HG02678 (cell line): Measurements from ENCODE around the gene GJA8.
"Not testable (repeated sequence)": the region's sequence is repeated elsewhere in the genome, so short reads cannot be mapped to it uniquely, and the experiment has no call there.

Experiments used
- ATAC-seq: cut with Tn5 transposase; IDR thresholded peaks from one replicate; pipeline ENCODE4 v1.9.1; 2021; ENCODE audit warnings: mild to moderate bottlenecking, moderate library complexity; ENCODE audit not compliant: unreplicated experiment

GJA8 gene

DNA sequence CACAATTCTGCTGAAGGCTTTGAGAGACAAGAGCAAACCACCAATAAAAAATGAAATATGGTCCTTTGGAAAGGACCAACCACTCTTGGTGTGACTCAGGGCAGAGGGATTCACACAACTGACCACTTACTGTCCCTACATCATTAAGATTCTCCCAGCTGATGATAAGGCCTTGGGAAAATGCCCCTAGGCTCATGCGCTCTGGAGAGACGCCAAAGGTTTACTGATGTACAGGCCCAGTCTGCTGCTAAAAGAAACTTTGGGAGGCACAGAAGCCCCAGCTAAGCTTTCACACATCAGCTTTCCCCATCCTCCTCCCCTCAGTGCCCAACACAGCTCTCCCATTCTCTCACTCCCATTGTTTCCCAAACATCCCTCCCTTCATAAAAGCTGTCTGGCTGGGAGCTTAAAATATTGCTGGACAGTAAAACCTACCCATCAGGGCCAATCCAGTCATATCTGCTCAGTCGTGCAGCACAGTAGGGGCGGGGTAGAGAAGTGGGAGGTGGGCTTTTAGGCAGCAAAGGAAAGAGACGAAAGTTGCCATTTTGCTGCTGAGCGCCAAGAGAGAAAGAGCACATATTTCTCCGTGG lies at the start of gene GJA8:
TSS of gene GJA8 (plus strand) at position 543 of the 593 bp plus-strand sequence. CDS start 5,161 bp downstream, outside the sequence.
- no peak for ATAC-seq

DNA sequence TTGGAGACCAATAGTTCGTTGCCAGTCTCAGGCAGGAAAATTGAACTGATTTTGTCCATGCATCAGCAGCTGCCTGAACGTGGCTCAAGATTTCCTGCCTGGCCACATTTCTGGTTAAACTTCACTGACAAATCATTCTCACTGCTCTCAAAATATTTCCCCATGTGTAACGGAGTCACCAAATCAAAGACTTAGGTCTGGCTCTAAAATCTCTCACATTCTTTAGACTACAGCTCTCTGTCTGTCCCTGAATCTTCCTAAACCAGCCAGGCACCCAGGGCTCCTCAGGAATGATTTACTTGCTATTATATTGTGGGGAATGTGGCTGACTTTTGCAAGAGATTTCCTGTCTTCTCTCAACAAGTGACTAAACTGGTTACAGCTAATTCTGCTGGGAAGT lies 49.2 kb upstream of the GJA8 start:
- ATAC-seq = no peak

GRCh38 chr1:147854989-147855388 lies 47.6 kb upstream of the GJA8 start:
- ATAC-seq = not testable (repeated sequence)

DNA sequence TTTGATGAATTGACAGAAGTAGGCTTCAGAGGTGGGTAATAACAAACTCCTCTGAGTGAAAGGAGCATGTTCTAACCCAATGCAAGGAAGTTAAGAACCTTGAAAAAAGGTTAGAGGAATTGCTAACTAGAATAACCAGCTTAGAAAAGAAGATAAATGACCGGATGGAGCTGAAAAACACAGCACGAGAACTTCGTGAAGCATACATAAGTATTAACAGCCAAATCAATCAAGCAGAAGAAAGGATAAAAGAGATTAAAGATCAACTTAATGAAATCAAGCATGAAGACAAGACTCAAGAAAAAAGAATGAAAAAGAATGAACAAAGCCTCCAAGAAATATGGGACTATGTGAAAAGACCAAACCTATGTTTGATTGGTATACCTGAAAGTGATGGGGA lies 46.6 kb upstream of the GJA8 start:
- ATAC-seq = not testable (repeated sequence)

GRCh38 chr1:147867204-147867603 lies 35.4 kb upstream of the GJA8 start:
- ATAC-seq = not testable (repeated sequence)

GRCh38 chr1:147878022-147878421 lies 24.6 kb upstream of the GJA8 start:
- ATAC-seq = no peak

DNA sequence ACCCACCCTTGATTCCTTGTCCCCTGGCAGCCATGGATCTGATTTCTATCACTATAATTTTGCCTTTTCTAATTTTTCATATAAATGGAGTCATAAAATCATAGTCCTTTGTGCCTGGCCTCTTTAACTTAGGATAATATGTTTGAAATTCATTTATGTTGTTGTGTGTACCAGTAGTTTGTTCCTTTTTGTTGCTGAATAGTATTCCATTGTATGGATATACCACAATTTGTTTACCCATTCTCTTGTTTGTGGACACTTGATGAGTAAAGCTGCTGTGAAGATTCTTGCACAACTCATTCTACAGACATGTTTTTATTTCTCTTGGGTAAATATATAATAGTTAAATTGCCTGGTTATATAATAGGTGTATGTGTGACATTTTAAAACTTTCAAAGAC lies 22.7 kb upstream of the GJA8 start:
- no peak for ATAC-seq

DNA sequence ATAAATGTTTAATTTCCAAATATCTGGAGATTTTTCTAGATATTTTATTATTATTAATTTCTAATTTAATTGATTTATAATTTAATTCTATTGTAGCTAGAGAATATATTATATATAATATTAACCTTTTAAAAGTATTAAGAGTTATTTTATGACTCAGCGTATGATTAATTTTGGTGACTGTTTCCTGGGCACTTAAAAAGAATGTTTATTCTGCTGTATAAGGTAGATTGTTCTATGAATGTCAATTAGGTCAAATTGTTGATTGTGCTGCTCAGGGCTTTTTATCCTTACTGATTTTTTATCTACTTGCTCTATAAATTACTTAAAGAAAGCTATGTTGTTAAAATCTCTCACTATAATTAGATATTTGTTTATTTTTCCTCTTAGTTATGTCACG lies 20.1 kb upstream of the GJA8 start:
- ATAC-seq = no peak

- ATAC-seq = no peak
Observed at GRCh38 chr1:147890177-147890790, 12.3 kb upstream of the GJA8 start.

DNA sequence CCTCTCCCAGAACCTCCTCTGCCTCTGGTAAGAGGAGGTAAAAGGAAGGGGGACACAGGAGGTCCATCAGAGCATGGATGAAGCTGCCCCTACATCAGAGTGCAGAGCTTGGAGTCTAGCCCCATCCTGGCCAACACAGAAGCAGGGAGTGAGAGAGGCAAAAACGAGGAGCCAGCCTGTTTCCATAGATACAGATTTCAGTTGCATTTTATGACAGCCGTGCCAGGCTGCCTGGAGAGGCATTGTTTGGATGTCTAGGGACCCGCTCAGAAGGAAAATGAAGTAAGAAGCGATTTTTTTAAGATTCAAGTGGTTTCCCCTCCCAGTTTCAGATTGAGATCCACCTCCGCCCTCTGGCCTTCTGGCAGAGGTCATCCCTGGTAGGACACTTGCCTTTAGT lies 11.5 kb upstream of the GJA8 start:
- no peak for ATAC-seq

GRCh38 chr1:147892216-147892615 lies 10.4 kb upstream of the GJA8 start:
- ATAC-seq = no peak

DNA sequence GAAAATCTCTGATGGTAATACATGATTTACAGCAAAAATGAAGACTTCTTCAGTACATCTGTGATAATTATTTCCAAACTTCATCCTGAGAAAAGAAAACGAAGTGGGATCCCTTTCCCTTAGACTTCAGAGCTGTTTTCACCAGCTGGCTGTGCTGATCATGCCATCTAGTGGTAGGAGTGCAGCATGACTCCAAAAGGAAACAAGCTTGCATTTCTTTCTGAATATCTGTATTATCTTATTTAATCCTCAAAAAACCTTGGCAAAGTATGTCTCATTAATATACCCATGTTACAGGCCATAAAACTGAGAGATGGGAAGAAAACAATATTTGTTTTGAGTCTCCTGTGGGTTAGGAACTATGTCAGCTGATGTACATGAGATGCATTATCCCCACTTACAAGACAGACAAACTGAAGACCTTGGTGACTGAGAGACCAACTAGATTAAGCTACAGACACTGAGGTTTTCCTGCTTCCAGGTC lies 9.8 kb upstream of the GJA8 start:
- ATAC-seq = no peak

DNA sequence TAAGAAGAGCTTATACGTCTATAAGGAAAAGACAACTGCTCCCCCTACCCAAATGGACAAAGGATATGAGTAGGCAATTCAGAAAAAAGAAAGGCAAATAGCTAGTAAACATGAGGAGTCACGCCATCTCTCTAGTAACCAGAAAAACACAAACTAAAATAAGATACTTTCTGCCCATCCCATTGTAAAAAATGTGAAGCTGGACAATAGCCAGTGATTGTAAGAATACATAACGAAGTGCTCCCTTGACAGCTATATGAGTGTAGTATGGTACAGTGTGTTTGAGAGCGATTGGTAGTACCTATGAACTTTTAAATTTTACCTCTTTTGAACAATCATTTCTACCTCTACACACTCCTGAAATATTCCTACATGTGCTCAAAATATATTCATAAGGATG lies 7.5 kb upstream of the GJA8 start:
- ATAC-seq = no peak

- no peak for ATAC-seq
Observed at GRCh38 chr1:147897029-147897752, 5.4 kb upstream of the GJA8 start.

- no peak for ATAC-seq
Observed at GRCh38 chr1:147897789-147898188, 4.8 kb upstream of the GJA8 start.

DNA sequence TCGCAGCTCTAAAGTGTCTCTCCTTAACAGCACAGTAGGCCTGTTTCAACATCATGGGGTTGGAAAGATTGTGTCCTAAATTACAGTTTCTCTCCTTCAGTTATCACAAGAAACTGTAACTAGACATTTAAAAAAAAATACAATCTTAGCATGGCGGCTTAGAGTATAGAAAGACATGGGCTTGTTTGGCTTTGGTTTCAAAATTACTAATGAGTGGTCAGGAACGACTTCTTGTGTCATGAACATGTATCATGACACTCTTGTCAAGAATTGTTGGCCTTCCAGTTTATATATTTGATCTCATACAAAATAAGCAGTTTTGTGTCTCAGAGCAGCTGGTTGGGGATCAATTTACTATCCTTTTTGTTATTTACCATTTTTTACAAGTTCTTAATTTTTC lies 2.1 kb downstream of the GJA8 start:
- no peak for ATAC-seq

GRCh38 chr1:147907786-147908509 lies 5.4 kb downstream of the GJA8 start:
- ATAC-seq = no peak

DNA sequence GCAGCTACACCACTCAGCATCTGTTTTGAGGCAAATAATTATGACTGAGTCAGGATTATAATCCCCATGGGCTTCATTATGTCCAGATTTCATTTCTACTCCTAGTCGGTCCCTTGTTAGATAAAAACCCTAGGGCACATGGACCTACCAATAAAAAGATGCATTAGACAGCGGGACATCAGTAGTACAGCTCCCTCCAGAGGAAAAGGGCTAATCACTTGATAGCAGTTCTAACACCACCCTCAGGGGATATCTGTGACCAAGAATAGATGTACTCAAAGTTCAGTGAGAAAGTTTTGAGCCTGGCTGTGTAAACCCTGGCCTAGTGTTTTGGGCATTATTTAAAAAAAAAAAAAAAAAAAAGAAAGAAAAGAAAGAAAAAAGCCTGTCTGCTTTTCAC lies 10.0 kb downstream of the GJA8 start:
- no peak for ATAC-seq

DNA sequence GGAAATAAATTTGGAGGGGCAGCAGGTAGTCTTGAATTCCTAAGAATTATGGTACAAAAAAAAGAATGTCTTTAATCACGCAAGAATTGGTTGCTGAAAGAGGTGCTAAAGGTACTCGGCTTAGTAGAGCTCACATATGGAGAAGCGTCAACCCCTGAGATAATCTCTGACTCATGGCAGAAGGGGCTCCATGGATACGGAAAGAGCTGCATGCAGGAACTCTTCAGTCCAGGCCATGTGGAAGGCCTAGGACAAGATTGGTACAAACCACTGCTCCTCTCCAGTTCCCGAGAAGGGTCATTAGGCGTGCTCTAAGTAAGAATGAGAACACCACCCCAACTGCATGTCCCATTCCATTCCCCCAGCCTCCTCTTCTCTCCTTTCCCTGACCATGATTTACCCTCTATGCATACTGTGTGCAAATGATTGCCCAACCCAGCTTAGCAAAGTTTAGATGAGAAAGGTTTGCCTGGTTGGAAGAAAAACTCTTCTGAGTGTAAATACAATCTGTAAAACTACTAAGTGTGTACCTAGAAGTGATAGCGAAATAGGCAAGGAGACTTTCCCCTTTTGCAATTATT lies 10.9 kb downstream of the GJA8 start:
- no peak for ATAC-seq

GRCh38 chr1:147919896-147920295 lies 17.3 kb downstream of the GJA8 start:
- no peak for ATAC-seq

GRCh38 chr1:147924813-147925212 lies 22.2 kb downstream of the GJA8 start:
- no peak for ATAC-seq
